Choroid plexus epithelial cell (primary cell): ENCODE measurements around the gene SP4.
A peak's percentile ranks its signal among the peaks of the same experiment; 100 is the strongest.

Experiments
- DNase-seq: peaks from one replicate; pipeline ENCODE4 v3.0.0-alpha.2; 2010; ENCODE audit warnings: low read depth
- H3K4me3 ChIP-seq: 2 replicates; pipeline ENCODE4 v1.5.1; 2011; ENCODE audit warnings: low read depth, mild to moderate bottlenecking, control low read depth, low read length, moderate library complexity
- CTCF ChIP-seq: conservative IDR thresholded peaks from 2 replicates; pipeline ENCODE4 v1.5.1; 2011; ENCODE audit warnings: low read depth, mild to moderate bottlenecking, control low read depth, inconsistent platforms, low read length, moderate library complexity

SP4 gene

DNA sequence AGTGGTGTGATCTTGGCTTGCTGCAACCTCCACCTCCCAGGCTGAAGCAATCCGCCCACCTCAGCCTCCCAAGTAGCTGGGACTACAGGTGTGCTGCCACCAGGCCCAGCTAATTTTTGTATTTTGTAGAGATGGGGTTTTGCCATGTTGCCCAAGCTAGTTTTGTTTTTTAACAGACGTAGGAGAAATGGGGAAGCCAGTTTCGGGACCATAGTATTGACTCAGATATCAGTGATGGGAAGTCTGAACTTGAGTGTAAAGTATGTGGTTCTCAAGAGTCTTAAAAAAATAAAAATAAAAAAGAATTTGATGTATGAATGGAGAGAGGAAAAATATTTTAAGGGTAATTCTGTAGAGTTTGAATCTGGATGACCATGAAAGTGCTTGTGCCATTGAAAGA, 34.2 kb downstream of the SP4 start:
- TF ChIP-seq CTCF, result no peak
- DNase-seq, result no peak
- H3K4me3 ChIP-seq, result no peak overlapping the region

DNA sequence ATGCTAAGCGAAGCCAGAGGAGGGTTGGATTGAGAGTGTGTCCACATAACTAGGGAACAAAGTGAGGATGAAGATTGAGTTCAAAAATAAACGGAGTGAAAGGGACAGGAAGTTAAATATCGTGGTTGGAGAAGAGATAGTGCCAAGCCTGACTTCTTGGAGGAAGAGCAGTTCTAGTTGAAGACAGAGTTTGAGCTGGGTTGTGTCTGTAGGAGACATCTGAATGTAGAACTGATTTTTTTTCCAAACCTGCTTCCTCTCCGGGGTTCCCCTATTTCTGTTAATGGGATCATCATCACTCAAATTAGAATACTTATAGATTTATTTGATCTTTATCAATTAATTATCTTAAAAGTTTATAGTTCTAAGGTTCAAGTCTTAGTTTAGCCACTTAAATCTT, 35.6 kb downstream of the SP4 start:
- no peak for TF ChIP-seq CTCF
- no peak for DNase-seq
- no peak overlapping the region for H3K4me3 ChIP-seq

- no peak for DNase-seq
- TF ChIP-seq CTCF, result no peak
- no peak overlapping the region for H3K4me3 ChIP-seq
Observed at GRCh38 chr7:21468969-21469368, 41.1 kb downstream of the SP4 start.

- no peak overlapping the region for H3K4me3 ChIP-seq
- peak; percentile 1 for DNase-seq
- TF ChIP-seq CTCF, result no peak
Observed at GRCh38 chr7:21469894-21470293, 42.0 kb downstream of the SP4 start.

- no peak for TF ChIP-seq CTCF
- DNase-seq, result no peak
- H3K4me3 ChIP-seq, result no peak overlapping the region
Observed at GRCh38 chr7:21472029-21472428, 44.1 kb downstream of the SP4 start.

GRCh38 chr7:21476429-21476828, 48.5 kb downstream of the SP4 start:
- no peak for TF ChIP-seq CTCF
- DNase-seq, result no peak
- H3K4me3 ChIP-seq, result no peak overlapping the region

DNA sequence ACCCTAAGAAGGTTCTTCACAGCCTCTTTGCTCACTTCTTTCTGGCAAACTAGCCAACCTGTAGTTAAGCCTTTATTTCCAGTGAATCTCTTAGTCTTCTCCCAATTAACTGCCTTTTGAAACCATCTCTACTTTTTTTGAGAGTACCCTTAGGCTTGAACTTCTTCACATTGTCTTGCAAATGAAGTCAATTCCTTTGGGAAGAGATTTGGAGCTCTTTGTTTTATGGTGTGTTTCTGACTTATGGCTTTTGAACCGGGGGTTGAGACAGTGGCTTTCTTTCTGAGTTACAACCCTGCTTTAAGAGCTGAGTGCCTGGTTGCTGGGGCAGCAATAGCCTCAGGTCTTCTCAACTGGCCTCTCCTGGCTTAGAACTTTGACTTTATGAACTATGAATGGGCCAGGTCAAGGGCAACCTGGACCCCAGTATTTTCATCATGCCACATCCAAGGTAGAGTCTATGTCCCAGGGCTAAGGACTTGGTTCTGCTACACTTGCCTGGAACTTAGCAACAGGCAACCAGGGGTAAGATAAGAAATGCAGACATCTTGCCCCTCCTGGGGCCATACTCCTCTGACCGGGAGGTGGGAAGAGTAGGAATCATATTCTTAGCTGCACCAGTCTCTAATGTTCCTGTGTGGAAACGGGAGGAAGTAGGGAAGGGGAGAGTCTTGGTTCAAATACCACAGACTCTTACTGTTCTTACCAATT, 53.0 kb downstream of the SP4 start:
- no peak for DNase-seq
- H3K4me3 ChIP-seq, result no peak overlapping the region
- no peak for TF ChIP-seq CTCF
